Mononuclear cell (primary cell): Measurements from ENCODE around the gene CGB2. TPM values are rescaled to one million over a fixed set of nuclear protein-coding genes. Genes with fewer than 3 reads are reported as not detected.

Experiments
- H3K27me3 ChIP-seq: 2 replicates; pipeline ENCODE4 v1.6.0; 2011; ENCODE audit warnings: low read length, control low read depth; ENCODE audit not compliant: insufficient read depth
- H3K4me1 ChIP-seq: 2 replicates; pipeline ENCODE4 v1.5.1; 2011; ENCODE audit warnings: mild to moderate bottlenecking, low read length, control low read depth; ENCODE audit not compliant: insufficient read depth
- H3K4me3 ChIP-seq: 2 replicates; pipeline ENCODE4 v1.5.1; 2011; ENCODE audit warnings: mild to moderate bottlenecking, low read length, moderate library complexity
- H3K9me3 ChIP-seq: 2 replicates; pipeline ENCODE4 v1.5.1; 2011; ENCODE audit warnings: low read depth, mild to moderate bottlenecking, control low read depth, low read length
- total RNA-seq: library from RNA; depleted of rRNA; stranded (reverse); fragments of >200 nt; gene quantifications from one replicate; pipeline ENCODE4 v1.2.3, GENCODE V29; 2012

Gene CGB2
- total RNA-seq, 1 donor = not detected

DNA sequence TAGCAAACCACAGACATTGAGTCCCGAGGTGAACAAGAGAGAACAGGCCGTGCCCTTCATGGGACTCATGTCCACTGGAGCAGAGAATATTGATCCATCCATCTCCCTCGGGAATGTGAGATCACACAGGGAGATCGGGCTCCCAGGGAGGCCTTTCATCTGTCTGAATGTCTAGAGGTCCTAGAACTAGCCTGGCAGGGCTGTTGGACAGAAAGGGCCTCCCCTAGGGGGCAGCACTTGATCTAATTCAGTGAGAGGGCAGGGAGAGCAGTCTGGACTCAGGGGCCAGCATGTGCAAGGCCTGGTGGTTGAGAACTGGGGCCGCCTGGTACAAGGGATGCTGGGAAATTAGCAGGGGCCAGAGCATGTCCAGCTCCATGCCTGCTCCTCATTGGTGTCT lies 33.7 kb upstream of the CGB2 start:
- Histone ChIP-seq H3K4me3 (no peak overlapping the region), H3K9me3 (no peaks in the 10 kb centered on the region), H3K4me1 (peaks cover 13% of the 10 kb centered on the region), H3K27me3 (no peaks in the 10 kb centered on the region)

GRCh38 chr19:48999481-49000325 lies 32.0 kb upstream of the CGB2 start:
- no peaks in the 10 kb centered on the region for H3K9me3 ChIP-seq
- H3K4me3 ChIP-seq = no peak overlapping the region
- H3K4me1 ChIP-seq = peaks cover 5% of the 10 kb centered on the region
- H3K27me3 ChIP-seq = no peaks in the 10 kb centered on the region

DNA sequence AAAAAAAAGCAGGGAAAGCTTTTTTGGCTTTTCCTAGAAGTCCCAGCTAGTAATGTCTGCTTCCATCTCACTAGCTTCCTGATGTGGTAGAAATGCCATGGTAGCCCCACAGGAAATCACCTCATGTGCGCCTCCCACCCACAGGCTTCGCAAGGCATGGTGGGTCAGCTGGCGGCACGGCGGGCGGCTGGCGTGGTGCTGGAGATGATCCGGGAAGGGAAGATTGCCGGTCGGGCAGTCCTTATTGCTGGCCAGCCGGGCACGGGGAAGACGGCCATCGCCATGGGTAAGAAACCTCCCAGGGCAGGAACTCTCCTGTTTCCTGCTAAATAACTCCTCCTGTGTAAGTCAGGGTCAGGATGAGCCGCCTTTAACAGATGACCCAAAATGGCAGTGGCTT lies 27.6 kb upstream of the CGB2 start:
- no peaks in the 10 kb centered on the region for H3K4me1 ChIP-seq
- no peaks in the 10 kb centered on the region for H3K27me3 ChIP-seq
- H3K9me3 ChIP-seq = no peaks in the 10 kb centered on the region
- H3K4me3 ChIP-seq = no peak overlapping the region

- no peak overlapping the region for H3K4me3 ChIP-seq
- no peaks in the 10 kb centered on the region for H3K27me3 ChIP-seq
- H3K9me3 ChIP-seq = no peaks in the 10 kb centered on the region
Measured at GRCh38 chr19:49004964-49005614, 26.6 kb upstream of the CGB2 start.

DNA sequence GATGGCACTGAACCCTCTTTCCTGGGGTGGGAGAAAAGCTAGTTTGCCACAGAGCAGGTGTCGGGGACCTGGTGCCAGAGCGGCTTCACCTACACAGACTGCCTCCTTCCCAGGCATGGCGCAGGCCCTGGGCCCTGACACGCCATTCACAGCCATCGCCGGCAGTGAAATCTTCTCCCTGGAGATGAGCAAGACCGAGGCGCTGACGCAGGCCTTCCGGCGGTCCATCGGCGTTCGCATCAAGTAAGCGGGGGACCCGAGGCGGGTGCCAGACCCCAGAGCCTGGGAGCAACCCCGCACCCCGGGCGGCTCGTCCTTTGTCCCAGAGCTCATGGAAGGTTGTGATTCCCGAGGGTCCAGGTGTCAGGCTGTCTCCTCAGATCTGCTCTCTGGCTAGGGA lies 24.8 kb upstream of the CGB2 start:
- H3K27me3 ChIP-seq = no peaks in the 10 kb centered on the region
- no peaks in the 10 kb centered on the region for H3K9me3 ChIP-seq
- no peaks in the 10 kb centered on the region for H3K4me1 ChIP-seq
- H3K4me3 ChIP-seq = no peak overlapping the region

More at GRCh38 chr19:49004964-49005614, 26.6 kb upstream of the CGB2 start:
- no peaks in the 10 kb centered on the region for H3K4me1 ChIP-seq

GRCh38 chr19:49009828-49010227 lies 21.9 kb upstream of the CGB2 start:
- H3K4me3 ChIP-seq = no peak overlapping the region
- no peaks in the 10 kb centered on the region for H3K4me1 ChIP-seq
- no peaks in the 10 kb centered on the region for H3K9me3 ChIP-seq
- no peaks in the 10 kb centered on the region for H3K27me3 ChIP-seq

- Histone ChIP-seq H3K4me3 (no peak overlapping the region), H3K4me1 (no peaks in the 10 kb centered on the region), H3K9me3 (no peaks in the 10 kb centered on the region), H3K27me3 (no peaks in the 10 kb centered on the region)
Measured at GRCh38 chr19:49010453-49010852, 21.2 kb upstream of the CGB2 start.

GRCh38 chr19:49011194-49011593 lies 20.5 kb upstream of the CGB2 start:
- no peak overlapping the region for H3K4me3 ChIP-seq
- no peaks in the 10 kb centered on the region for H3K27me3 ChIP-seq
- H3K9me3 ChIP-seq = no peaks in the 10 kb centered on the region
- no peaks in the 10 kb centered on the region for H3K4me1 ChIP-seq

DNA sequence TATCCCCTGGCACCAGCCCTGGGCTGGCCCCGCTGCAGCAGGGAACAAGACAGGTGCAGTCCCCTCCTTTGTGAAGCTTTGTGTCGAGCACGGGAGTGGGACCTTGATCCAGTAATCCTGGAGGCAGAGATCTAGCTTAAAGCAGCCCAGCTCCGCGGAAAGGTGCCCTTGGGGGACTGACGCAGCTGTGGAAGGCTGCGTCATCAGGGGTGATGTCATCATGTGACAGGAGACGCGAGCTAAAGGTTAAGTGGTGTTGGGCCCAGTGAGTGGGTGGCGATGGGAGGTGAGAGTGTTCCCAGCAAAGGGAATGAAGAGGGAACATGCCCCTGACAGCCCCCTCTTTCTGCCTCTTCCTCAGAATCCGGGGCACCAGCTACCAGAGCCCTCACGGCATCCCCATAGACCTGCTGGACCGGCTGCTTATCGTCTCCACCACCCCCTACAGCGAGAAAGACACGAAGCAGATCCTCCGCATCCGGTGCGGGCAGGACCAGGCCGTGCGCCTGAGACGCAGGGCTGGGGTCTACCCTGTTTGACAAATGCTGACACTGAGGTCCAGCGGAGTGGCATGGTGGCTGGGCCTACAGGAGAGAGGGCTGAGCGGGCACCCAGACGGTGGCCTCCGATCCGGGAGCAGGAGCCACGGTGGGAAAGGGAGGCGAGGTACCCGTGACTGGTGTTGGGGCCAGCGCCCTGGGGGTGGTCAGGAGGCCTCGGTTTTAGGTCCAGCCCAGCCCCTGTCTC lies 17.4 kb upstream of the CGB2 start:
- Histone ChIP-seq H3K27me3 (peaks cover 7% of the 10 kb centered on the region), H3K4me3 (no peak overlapping the region), H3K9me3 (no peaks in the 10 kb centered on the region), H3K4me1 (peaks cover 19% of the 10 kb centered on the region)

DNA sequence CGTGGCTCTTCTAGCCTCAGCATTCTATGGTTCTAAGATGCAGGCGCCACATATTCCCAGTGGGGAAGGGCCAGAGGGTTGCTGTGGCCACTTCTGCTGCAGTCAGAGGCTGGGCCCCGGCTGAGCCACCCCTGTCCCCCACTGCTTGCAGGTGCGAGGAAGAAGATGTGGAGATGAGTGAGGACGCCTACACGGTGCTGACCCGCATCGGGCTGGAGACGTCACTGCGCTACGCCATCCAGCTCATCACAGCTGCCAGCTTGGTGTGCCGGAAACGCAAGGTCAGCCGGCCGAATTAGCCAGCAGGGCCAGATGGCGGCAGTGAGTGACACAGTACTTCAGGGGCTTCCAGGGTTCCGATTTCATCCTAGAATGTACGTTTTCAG lies 16.8 kb upstream of the CGB2 start:
- H3K4me3 ChIP-seq = no peak overlapping the region

GRCh38 chr19:49016067-49016839 lies 15.4 kb upstream of the CGB2 start:
- Histone ChIP-seq H3K27me3 (peaks cover 14% of the 10 kb centered on the region), H3K4me1 (peaks cover 22% of the 10 kb centered on the region), H3K9me3 (no peaks in the 10 kb centered on the region), H3K4me3 (no peak overlapping the region)

More for the DNA sequence above, 16.8 kb upstream of the CGB2 start:
- H3K9me3 ChIP-seq = no peaks in the 10 kb centered on the region
- H3K4me1 ChIP-seq = peaks cover 22% of the 10 kb centered on the region
- H3K27me3 ChIP-seq = peaks cover 11% of the 10 kb centered on the region

DNA sequence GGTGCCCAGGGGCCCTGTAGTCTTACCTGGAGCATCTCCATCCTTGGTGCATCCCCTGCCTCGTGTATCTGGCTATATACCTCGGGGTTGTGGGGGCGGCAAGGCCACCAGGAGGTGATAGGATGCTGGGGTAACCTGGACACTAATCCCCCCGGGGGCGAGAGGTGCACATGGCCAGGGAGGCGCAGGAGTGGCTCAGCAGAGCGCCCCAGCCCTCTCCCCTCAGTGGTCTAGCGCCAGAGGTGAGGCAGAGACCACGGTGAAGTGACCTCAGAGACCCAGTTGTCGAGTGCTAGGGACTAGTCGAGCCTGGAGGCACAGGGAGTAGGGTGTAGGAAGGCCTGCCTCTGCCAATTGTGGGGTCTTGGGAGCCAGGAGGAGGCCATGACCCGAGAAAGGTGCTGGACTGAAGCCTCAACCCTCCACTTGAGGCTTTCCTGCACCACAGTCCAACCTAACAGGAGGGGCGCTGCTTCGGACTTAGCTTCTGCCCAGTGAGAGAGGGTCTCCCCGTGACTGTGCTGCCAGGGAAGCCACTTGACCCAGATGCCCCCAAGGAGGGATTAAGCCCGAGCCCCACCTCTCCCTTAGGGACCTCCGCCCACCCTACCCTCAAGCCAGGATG lies 14.5 kb upstream of the CGB2 start, which contains the start of gene LHB:
Gene LHB, minus strand, starts transcription at position 51 of the 625 bp plus-strand sequence. Its CDS starts 10 bp downstream, at position 41.
- Histone ChIP-seq H3K4me1 (peaks cover 22% of the 10 kb centered on the region), H3K4me3 (peak within 1 kb of the TSS; percentile 32)

GRCh38 chr19:49017666-49018351 lies 13.9 kb upstream of the CGB2 start:
- Histone ChIP-seq H3K27me3 (peaks cover 14% of the 10 kb centered on the region), H3K4me3 (peak overlapping the region; percentile 32), H3K4me1 (peaks cover 22% of the 10 kb centered on the region), H3K9me3 (no peaks in the 10 kb centered on the region)

More for the DNA sequence above, 14.5 kb upstream of the CGB2 start, which contains the start of gene LHB:
- Histone ChIP-seq H3K27me3 (peaks cover 14% of the 10 kb centered on the region), H3K9me3 (no peaks in the 10 kb centered on the region)
